T-cell (primary cell): ENCODE results near the gene KCNIP4. TPM values are rescaled to one million over a fixed set of nuclear protein-coding genes. Genes with fewer than 3 reads are reported as not detected.
A peak's percentile ranks its signal among the peaks of the same experiment; 100 is the strongest.

Experiments used
- ATAC-seq, 4 experiments: fragments of 200-7000 bp in 3 of 4; fragments of 150-1000 bp in 1 of 4; cut with Tn5 transposase; replicated peaks in 1 of 4; 1 replicate in 3 of 4; 2 replicates in 1 of 4; pipeline ENCODE4 v1.10.0; 2021; ENCODE audit warnings: moderate library complexity in 3 of 4, mild to moderate bottlenecking in 2 of 4, moderate number of reproducible peaks in 1 of 4
- CTCF ChIA-PET, 2 donors: fragments of 300-600 bp; sonication (Branson Sonifier 250); formaldehyde crosslinking; loops; one replicate each; lab custom pipeline; 2022; ENCODE audit warnings: antibody characterized with exemption in 2 of 2; lab: Charles Lee
- POLR2A ChIA-PET, 2 donors: fragments of 300-600 bp; sonication (Branson Sonifier 250); formaldehyde crosslinking; loops; one replicate each; lab custom pipeline; 2022; ENCODE audit warnings: antibody characterized with exemption in 2 of 2; lab: Charles Lee
- DNase-seq, 35 experiments: peaks; one replicate each; pipeline versions ENCODE4 v3.0.0 to v3.0.0-alpha.2; 2013 to 2023
- H3K27ac ChIP-seq: one replicate; pipeline ENCODE4 v1.5.1; 2013; ENCODE audit warnings: low read length
- H3K27me3 ChIP-seq, 2 experiments: replicated peaks in 1 of 2; 1 replicate in 1 of 2; 2 replicates in 1 of 2; pipeline versions ENCODE4 v1.6.1 to v1.7.0; 2013; ENCODE audit warnings: low read length in 1 of 2, mixed read lengths in 1 of 2; ENCODE audit not compliant: control insufficient read depth in 2 of 2, insufficient read depth in 2 of 2; ENCODE audit errors: extremely low read depth in 1 of 2
- H3K36me3 ChIP-seq, 2 donors: 1 replicate in 1 of 2; 2 replicates in 1 of 2; pipeline versions ENCODE4 v1.6.1 to v1.7.0; 2013; ENCODE audit warnings: low read length in 1 of 2; ENCODE audit not compliant: control insufficient read depth in 2 of 2, insufficient read depth in 1 of 2; ENCODE audit errors: extremely low read depth in 1 of 2
- H3K4me1 ChIP-seq, 2 experiments: 1 replicate in 1 of 2; 2 replicates in 1 of 2; pipeline versions ENCODE4 v1.6.1 to v1.7.0; 2013; ENCODE audit warnings: low read length in 2 of 2, mixed read lengths in 1 of 2; ENCODE audit not compliant: insufficient read depth in 2 of 2, control insufficient read depth in 1 of 2; ENCODE audit errors: extremely low read depth in 1 of 2
- H3K4me3 ChIP-seq, 2 donors: 1 replicate in 1 of 2; 2 replicates in 1 of 2; pipeline versions ENCODE4 v1.5.1 to v1.7.0; 2013; ENCODE audit warnings: mild to moderate bottlenecking in 2 of 2, low read length in 1 of 2, moderate library complexity in 1 of 2; ENCODE audit not compliant: control insufficient read depth in 1 of 2; ENCODE audit errors: extremely low read depth in 1 of 2
- H3K9me3 ChIP-seq: 2 replicates; pipeline ENCODE4 v1.7.0; 2013
- H3K27ac Mint-ChIP-seq, 2 donors: one replicate each; pipeline ENCODE4 v1.8.0; 2020 to 2021; ENCODE audit warnings: mild to moderate bottlenecking in 2 of 2, mixed read lengths in 2 of 2
- H3K27me3 Mint-ChIP-seq, 2 donors: one replicate each; pipeline ENCODE4 v1.8.0; 2021 to 2022; ENCODE audit warnings: mixed read lengths in 2 of 2
- H3K36me3 Mint-ChIP-seq: one replicate; pipeline ENCODE4 v1.8.0; 2021; ENCODE audit warnings: mixed read lengths
- H3K4me1 Mint-ChIP-seq, 3 donors: one replicate each; pipeline ENCODE4 v1.8.0; 2020 to 2022; ENCODE audit warnings: mixed read lengths in 3 of 3, mild to moderate bottlenecking in 1 of 3
- H3K4me3 Mint-ChIP-seq, 3 donors: one replicate each; pipeline ENCODE4 v1.8.0; 2020 to 2022; ENCODE audit warnings: mild to moderate bottlenecking in 3 of 3, mixed read lengths in 3 of 3, moderate library complexity in 3 of 3
- H3K9me3 Mint-ChIP-seq, 3 donors: one replicate each; pipeline ENCODE4 v1.8.0; 2020 to 2022; ENCODE audit warnings: mixed read lengths in 3 of 3
- whole genome bisulfite sequencing: methylation state at CpG from one replicate; pipeline ENCODE4 v1.1.5; 2013; ENCODE audit warnings: missing lambda C conversion rate; ENCODE audit not compliant: insufficient coverage; 5-methylcytosine and 5-hydroxymethylcytosine counted together
- total RNA-seq, 35 experiments: library from RNA in 6 of 35; stranded (reverse) in 6 of 35; fragments of 120-200 nt in 1 of 35; gene quantifications; one replicate each; pipeline versions ENCODE4 v1.2.1 to v1.2.4 and lab custom pipeline; 2013 to 2026

The KCNIP4 gene
- total RNA-seq, 5 donors from 2014 or later (not counting 1 experiment from before 2014, with no cell fraction given) = not detected

GRCh38 chr4:20723463-20723862, 1225.1 kb downstream of the KCNIP4 start:
- CTCF ChIA-PET = interaction anchor here in 1 of 2 donors (0.5 kb wide), 1 partner anchor 17 kb away, joined by 5 read pairs; no protein-coding TSS in a partner anchor
- Histone ChIP-seq H3K4me3 (no peak overlapping the region), H3K27ac (no peak overlapping the region), H3K9me3 (peaks cover 2% of the 10 kb centered on the region), H3K27me3 (no peaks in the 10 kb centered on the region), H3K36me3 (peaks cover 9 to 31% of the 10 kb centered on the region in 2 donors), H3K4me1 (no peaks in the 10 kb centered on the region)
- Mint-ChIP-seq H3K27me3 (no peaks in the 10 kb centered on the region), H3K36me3 (peaks cover 77% of the 10 kb centered on the region), H3K4me1 (no peaks in the 10 kb centered on the region), H3K9me3 (peaks cover 8 to 21% (median 9%) of the 10 kb centered on the region in 3 donors), H3K4me3 (no peak overlapping the region), H3K27ac (no peak overlapping the region)
- DNase-seq (no peak), ATAC-seq (no peak)
- 100% methylated on average over 1 of the region's 3 CpGs for WGBS
- POLR2A ChIA-PET = no interaction called here

DNA sequence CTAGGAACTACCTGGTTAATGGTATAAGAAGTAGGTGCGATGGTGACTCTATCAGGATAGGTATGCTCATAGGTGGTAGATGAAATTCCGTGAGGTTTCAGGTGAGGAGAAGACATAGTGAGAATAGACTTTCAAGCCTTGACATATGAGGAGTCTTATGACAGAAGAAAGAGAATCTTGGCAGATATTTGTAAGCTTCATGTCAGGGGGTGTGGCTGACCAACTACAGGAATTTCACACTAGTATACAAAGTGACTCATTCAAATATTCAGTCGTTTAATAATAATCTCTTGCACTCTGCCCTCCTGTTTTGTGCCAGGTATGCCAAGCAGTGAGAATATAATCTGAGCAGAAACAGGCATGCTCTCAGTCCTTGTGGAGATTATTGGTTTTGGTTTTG, 1225.6 kb downstream of the KCNIP4 start:
- ATAC-seq = no peak
- CTCF ChIA-PET = interaction anchor here in 1 of 2 donors (0.5 kb wide), 1 partner anchor 16 kb away, joined by 5 read pairs; no protein-coding TSS in a partner anchor

DNA sequence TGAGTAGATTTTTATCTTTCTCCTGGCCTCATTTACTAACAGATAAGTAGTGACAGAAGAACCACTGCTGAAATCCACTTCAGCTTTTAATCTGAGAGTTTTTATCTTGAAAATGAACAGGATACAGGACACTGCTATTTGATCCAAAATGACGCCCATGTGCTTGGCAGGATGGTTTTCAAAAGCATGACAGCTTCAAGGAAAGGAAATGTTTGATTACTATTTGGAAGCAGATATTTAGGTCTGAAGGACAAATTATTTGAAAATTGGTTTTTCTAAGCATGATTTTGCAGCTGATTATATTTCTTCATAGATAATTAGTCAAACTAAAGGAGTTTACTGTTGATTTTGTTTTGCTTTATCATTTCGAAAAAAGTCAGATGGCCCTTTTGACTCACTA, 1237.2 kb downstream of the KCNIP4 start:
- H3K9me3 Mint-ChIP-seq = peaks cover 0 to 3% (median 0%) of the 10 kb centered on the region in 3 donors
- Histone ChIP-seq H3K36me3 (peaks cover 0 to 27% of the 10 kb centered on the region in 2 donors), H3K27ac (no peak overlapping the region), H3K4me1 (no peaks in the 10 kb centered on the region), H3K27me3 (no peaks in the 10 kb centered on the region), H3K4me3 (no peak overlapping the region), H3K9me3 (no peaks in the 10 kb centered on the region)
- ChIA-PET CTCF (no interaction called here), POLR2A (no interaction called here)
- no peaks in the 10 kb centered on the region for H3K4me1 Mint-ChIP-seq
- H3K4me3 Mint-ChIP-seq = no peak overlapping the region
- ATAC-seq (no peak), DNase-seq (no peak)
- WGBS = no CpG with 5 or more reads among the region's 2 CpGs
- H3K36me3 Mint-ChIP-seq = peaks cover 47% of the 10 kb centered on the region
- H3K27ac Mint-ChIP-seq = no peak overlapping the region
- no peaks in the 10 kb centered on the region for H3K27me3 Mint-ChIP-seq

More for the DNA sequence above, 1225.6 kb downstream of the KCNIP4 start:
- Histone ChIP-seq H3K27ac (no peak overlapping the region), H3K4me1 (no peaks in the 10 kb centered on the region), H3K9me3 (peaks cover 2% of the 10 kb centered on the region), H3K36me3 (peaks cover 9 to 29% of the 10 kb centered on the region in 2 donors), H3K27me3 (no peaks in the 10 kb centered on the region), H3K4me3 (no peak overlapping the region)
- peaks cover 8 to 21% (median 9%) of the 10 kb centered on the region in 3 donors for H3K9me3 Mint-ChIP-seq
- no peak for DNase-seq
- H3K4me1 Mint-ChIP-seq = no peaks in the 10 kb centered on the region
- no peak overlapping the region for H3K27ac Mint-ChIP-seq
- peaks cover 82% of the 10 kb centered on the region for H3K36me3 Mint-ChIP-seq
- POLR2A ChIA-PET = no interaction called here
- 57% methylated on average over 1 of the region's 3 CpGs for WGBS
- H3K27me3 Mint-ChIP-seq = no peaks in the 10 kb centered on the region
- no peak overlapping the region for H3K4me3 Mint-ChIP-seq

DNA sequence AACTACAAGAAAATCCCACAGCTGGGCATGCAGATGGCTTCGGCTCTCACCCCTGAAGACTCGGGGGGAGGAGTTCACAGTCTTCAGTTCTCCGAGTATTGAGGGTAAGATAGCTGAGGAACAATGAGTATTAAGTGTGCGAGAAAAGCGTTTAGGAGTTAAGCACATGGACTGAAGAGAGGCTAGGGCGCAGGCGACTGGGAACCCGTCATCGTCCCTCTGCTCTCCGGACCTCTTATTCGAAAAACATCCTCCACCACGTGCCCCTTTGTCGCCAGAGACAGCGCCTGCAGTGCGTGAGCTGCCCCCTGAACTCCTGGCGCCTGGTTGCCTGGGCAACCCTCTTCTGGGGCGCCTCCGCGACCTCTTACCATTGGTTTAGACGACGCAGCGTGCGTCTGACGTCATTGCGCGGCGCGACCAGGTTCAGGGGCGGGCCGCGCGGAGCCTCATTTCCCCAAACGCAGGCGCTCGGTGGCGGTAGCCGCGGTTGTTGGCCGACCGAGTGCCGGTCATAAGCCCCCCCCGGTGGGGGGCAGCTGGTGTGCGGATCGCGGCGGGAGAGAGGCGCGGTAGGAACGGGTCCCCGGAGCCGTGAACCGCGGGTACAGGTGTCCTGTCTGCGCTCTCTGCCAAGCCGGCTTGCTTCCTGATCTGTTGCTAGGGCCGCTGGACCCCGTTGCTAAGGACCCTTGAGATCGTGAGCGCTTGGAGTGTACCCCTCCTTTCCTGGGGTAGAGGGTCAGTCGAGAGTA, 1248.4 kb downstream of the KCNIP4 start, which contains the start of gene PACRGL:
Gene PACRGL (plus strand): TSS at position 452 of the 755 bp plus-strand sequence. CDS start 4,024 bp downstream, outside the sequence.
- Histone ChIP-seq H3K36me3 (peaks cover 3 to 9% of the 10 kb centered on the region in 2 donors), H3K4me3 (peak within 1 kb of the TSS; percentile 85 to 90), H3K27ac (peak within 1 kb of the TSS; percentile 82), H3K9me3 (no peaks in the 10 kb centered on the region), H3K4me1 (peaks cover 10 to 13% of the 10 kb centered on the region in 2 experiments), H3K27me3 (no peaks in the 10 kb centered on the region)
- peaks cover 5% of the 10 kb centered on the region in 2 donors for H3K27me3 Mint-ChIP-seq
- peaks cover 14% of the 10 kb centered on the region for H3K36me3 Mint-ChIP-seq
- peak within 1 kb of the TSS; percentile 81 to 94 for H3K27ac Mint-ChIP-seq
- no peaks in the 10 kb centered on the region for H3K9me3 Mint-ChIP-seq
- peaks cover 43 to 46% (median 44%) of the 10 kb centered on the region in 3 donors for H3K4me1 Mint-ChIP-seq
- WGBS = under 1% methylated on average over 50 of the region's 60 CpGs
- ChIA-PET CTCF (interaction anchor here in 1 of 2 donors (0.6 to 1.6 kb wide), 4 partner anchors 9 to 1689 kb away, joined by 3 to 6 read pairs (median 4); no protein-coding TSS in a partner anchor), POLR2A (no interaction called here)
- peak; percentile 84 to 96 (median 92) for DNase-seq
- H3K4me3 Mint-ChIP-seq = peak within 1 kb of the TSS; percentile 90 to 97 (median 93)
- ATAC-seq = peak; percentile 97 to 99 (median 98)

DNA sequence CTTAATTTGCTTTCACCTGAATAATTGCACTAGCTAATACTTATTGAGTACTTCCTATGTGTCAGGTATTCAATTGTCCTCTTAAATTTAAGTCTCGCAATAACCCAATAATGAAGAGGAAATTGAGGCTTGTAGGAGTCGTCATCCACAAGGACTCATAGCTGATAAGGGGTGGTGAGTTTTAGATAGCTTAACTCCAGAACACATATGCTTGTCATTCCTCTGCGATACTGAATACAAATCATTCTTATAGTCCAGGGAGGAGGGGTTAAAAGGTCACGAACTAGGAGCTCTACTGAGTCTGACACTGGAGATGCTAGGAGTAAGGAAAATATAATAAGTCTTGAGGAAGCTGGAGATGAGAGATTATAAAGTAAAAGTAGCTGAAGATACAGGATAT, 1249.8 kb downstream of the KCNIP4 start:
- DNase-seq (no peak), ATAC-seq (no peak)
- Mint-ChIP-seq H3K4me3 (peak overlapping the region; percentile 25 to 97 (median 58)), H3K36me3 (peaks cover under 1% of the 10 kb centered on the region), H3K9me3 (no peaks in the 10 kb centered on the region), H3K4me1 (peaks cover 39 to 44% (median 40%) of the 10 kb centered on the region in 3 donors), H3K27me3 (peaks cover 5 to 7% of the 10 kb centered on the region in 2 donors), H3K27ac (peak overlapping the region in 1 of 2 donors; percentile 32)
- peaks cover 10 to 13% of the 10 kb centered on the region in 2 experiments for H3K4me1 ChIP-seq
- no peaks in the 10 kb centered on the region for H3K9me3 ChIP-seq
- no peaks in the 10 kb centered on the region for H3K36me3 ChIP-seq
- no peak overlapping the region for H3K27ac ChIP-seq
- WGBS = no CpG with 5 or more reads among the region's 4 CpGs
- H3K27me3 ChIP-seq = no peaks in the 10 kb centered on the region
- ChIA-PET POLR2A (no interaction called here), CTCF (interaction anchor here (1.1 kb wide), 2 partner anchors 8 to 14 kb away, joined by 3 to 4 read pairs; no protein-coding TSS in a partner anchor)
- no peak overlapping the region for H3K4me3 ChIP-seq

GRCh38 chr4:20698382-20698781, 1250.2 kb downstream of the KCNIP4 start:
- Histone ChIP-seq H3K9me3 (no peaks in the 10 kb centered on the region), H3K36me3 (no peaks in the 10 kb centered on the region), H3K4me1 (peaks cover 10 to 13% of the 10 kb centered on the region in 2 experiments), H3K27me3 (no peaks in the 10 kb centered on the region), H3K4me3 (no peak overlapping the region), H3K27ac (no peak overlapping the region)
- ChIA-PET CTCF (interaction anchor here in 1 of 2 donors (1.1 kb wide), 1 partner anchor 14 kb away, joined by 4 read pairs; no protein-coding TSS in a partner anchor), POLR2A (no interaction called here)
- Mint-ChIP-seq H3K27ac (no peak overlapping the region), H3K36me3 (no peaks in the 10 kb centered on the region), H3K27me3 (peaks cover 5 to 7% of the 10 kb centered on the region in 2 donors), H3K9me3 (no peaks in the 10 kb centered on the region), H3K4me3 (peak overlapping the region in 1 of 3 donors; percentile 97), H3K4me1 (peaks cover 36 to 41% (median 37%) of the 10 kb centered on the region in 3 donors)
- no peak for DNase-seq
- WGBS = 93% methylated on average over 2 of the region's 4 CpGs
- ATAC-seq = no peak
